ENCODE results near the gene PHLDA2. TPM values are rescaled to one million over a fixed set of nuclear protein-coding genes. Genes with fewer than 3 reads are reported as not detected.

The PHLDA2 gene
- total RNA-seq, 1 experiment from 2014 or later: 309 TPM

GRCh38 chr11:2932850-2933251, 3.6 kb upstream of the PHLDA2 start:
- BruUV-seq (replicated peaks): no TSS peak
- Histone ChIP-seq H3K9me3 (ENCODE audit: control insufficient read depth in 1 of 2, insufficient read depth in 1 of 2, low read depth in 1 of 2, low read length in 2 of 2) (peaks cover 0 to 4% of the 10 kb centered on the region in 2 experiments; a peak in 1 of 4 replicates), H3K9ac (ENCODE audit: low read length) (peak overlapping the region; percentile 53), H4K20me1 (ENCODE audit: insufficient read depth) (peaks cover 6% of the 10 kb centered on the region; the same call in 1 of the 2 replicates), H3K36me3 (ENCODE audit: control insufficient read depth in 1 of 2, insufficient read depth in 2 of 2, low read length in 2 of 2) (peaks cover 0 to 11% of the 10 kb centered on the region in 2 experiments; a peak in 1 of 4 replicates), H3K9me2 (ENCODE audit: insufficient read depth) (no peaks in the 10 kb centered on the region), H3K4me2 (ENCODE audit: low read length) (peak overlapping the region; percentile 81), H3K79me2 (ENCODE audit: insufficient read depth, low read length) (peaks cover 13% of the 10 kb centered on the region), H3K4me1 (ENCODE audit: control insufficient read depth in 1 of 2, insufficient read depth in 2 of 2, low read length in 2 of 2) (peaks cover 35 to 53% of the 10 kb centered on the region in 2 experiments), H2AFZ (ENCODE audit: low read depth, low read length, poor library complexity, severe bottlenecking) (no peak overlapping the region), H3K27ac (ENCODE audit: low read depth, low read length) (peak overlapping the region; percentile 60), H3K27me3 (ENCODE audit: insufficient read depth, low read length) (no peaks in the 10 kb centered on the region), H3K4me3 (replicated peaks in 1 of 2; ENCODE audit: low read depth in 1 of 2, low read length in 2 of 2) (peak overlapping the region; percentile 36 to 43)
- POLR2A ChIA-PET: interaction anchor here (1.1 to 1.3 kb wide), 3 partner anchors 40 to 59 kb away, joined by 3 to 5 read pairs (median 4); partner anchors contain the start of gene NAP1L4
- TF ChIP-seq EZH2 (IDR thresholded peaks at IDR 0.05): no peak
- no peak for TF ChIP-seq EGR1 (IDR thresholded peaks at IDR 0.05; ENCODE audit: low read depth)
- TF ChIP-seq ZNF274 (IDR thresholded peaks at IDR 0.05; ENCODE audit: low read depth, low read length): no peak
- CTCF ChIA-PET: interaction anchor here (0.5 to 3.4 kb wide), 7 partner anchors 9 to 409 kb away, joined by 3 to 11 read pairs (median 6); no protein-coding TSS in a partner anchor
- intact Hi-C loops (cut with micrococcal nuclease): loop anchor here (1.0 kb wide), 1 partner anchor 533 kb away; the partner anchor contains the start of gene TSSC4
- ATAC-seq (no peak), DNase-seq (ENCODE audit: low read depth, low spot score) (no peak)
- RAD21 ChIA-PET (ENCODE audit: low non-redundant PET in 1 of 2, low total read pairs in 2 of 2, uncharacterized antibody in 2 of 2, unreplicated experiment in 2 of 2): interaction anchor here in 1 of 2 experiments (1.2 to 1.4 kb wide), 2 partner anchors 40 to 41 kb away, joined by 3 to 6 read pairs; no protein-coding TSS in a partner anchor

- peaks cover 0 to 15% of the 10 kb centered on the region in 2 experiments; a peak in 2 of 4 replicates for H3K36me3 ChIP-seq (ENCODE audit: control insufficient read depth in 1 of 2, insufficient read depth in 2 of 2, low read length in 2 of 2)
- H3K27me3 ChIP-seq (ENCODE audit: insufficient read depth, low read length): no peaks in the 10 kb centered on the region
- peak overlapping the region; percentile 81 for H3K4me2 ChIP-seq (ENCODE audit: low read length)
- ATAC-seq: no peak
- intact Hi-C loops (cut with micrococcal nuclease): loop anchor here (2.0 kb wide), 2 partner anchors 39 to 239 kb away; no protein-coding TSS in a partner anchor
- H3K4me3 ChIP-seq (replicated peaks in 1 of 2; ENCODE audit: low read depth in 1 of 2, low read length in 2 of 2): peak overlapping the region; percentile 36 to 43; a peak in 3 of 4 replicates
- CTCF ChIA-PET: interaction anchor here (0.8 to 3.4 kb wide), 2 partner anchors 40 to 399 kb away, joined by 3 to 11 read pairs; no protein-coding TSS in a partner anchor
- RAD21 ChIA-PET (ENCODE audit: low non-redundant PET in 1 of 2, low total read pairs in 2 of 2, uncharacterized antibody in 2 of 2, unreplicated experiment in 2 of 2): no interaction called here
- H4K20me1 ChIP-seq (ENCODE audit: insufficient read depth): peaks cover 14% of the 10 kb centered on the region; the same call in 1 of the 2 replicates
- POLR2A ChIA-PET: interaction anchor here (3.7 kb wide), 1 partner anchor 20 kb away, joined by 44 read pairs; no protein-coding TSS in a partner anchor
- H3K9me2 ChIP-seq (ENCODE audit: insufficient read depth): no peaks in the 10 kb centered on the region
- no peaks in the 10 kb centered on the region for H3K9me3 ChIP-seq (ENCODE audit: control insufficient read depth in 1 of 2, insufficient read depth in 1 of 2, low read depth in 1 of 2, low read length in 2 of 2)
- H2AFZ ChIP-seq (ENCODE audit: low read depth, low read length, poor library complexity, severe bottlenecking): no peak overlapping the region
- peaks cover 43 to 61% of the 10 kb centered on the region in 2 experiments for H3K4me1 ChIP-seq (ENCODE audit: control insufficient read depth in 1 of 2, insufficient read depth in 2 of 2, low read length in 2 of 2)
- BruUV-seq (replicated peaks): no TSS peak
- peaks cover 21% of the 10 kb centered on the region for H3K79me2 ChIP-seq (ENCODE audit: insufficient read depth, low read length)
- no peak for DNase-seq (ENCODE audit: low read depth, low spot score)
- peak overlapping the region; percentile 53 for H3K9ac ChIP-seq (ENCODE audit: low read length)
- H3K27ac ChIP-seq (ENCODE audit: low read depth, low read length): peak overlapping the region; percentile 60
- TF ChIP-seq, protein P1, sequence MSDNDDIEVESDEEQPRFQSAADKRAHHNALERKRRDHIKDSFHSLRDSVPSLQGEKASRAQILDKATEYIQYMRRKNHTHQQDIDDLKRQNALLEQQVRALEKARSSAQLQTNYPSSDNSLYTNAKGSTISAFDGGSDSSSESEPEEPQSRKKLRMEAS (IDR thresholded peaks at IDR 0.05): no peak
- TF ChIP-seq REST (IDR thresholded peaks at IDR 0.05; ENCODE audit: low read depth) (no peak), ELF1 (IDR thresholded peaks at IDR 0.05; ENCODE audit: borderline replicate concordance, low read depth) (no peak), SIN3A (IDR thresholded peaks at IDR 0.05; ENCODE audit: low read depth) (no peak), ZBTB33 (IDR thresholded peaks at IDR 0.05; ENCODE audit: extremely low read depth, insufficient replicate concordance, low read length) (no peak), EZH2phosphoT487 (IDR thresholded peaks at IDR 0.05; ENCODE audit: borderline replicate concordance) (no peak), CEBPB (IDR thresholded peaks at IDR 0.05; ENCODE audit: low read depth) (no peak), ZFX (IDR thresholded peaks at IDR 0.05) (no peak)
Observed at GRCh38 chr11:2931771-2932738, 2.8 kb upstream of the PHLDA2 start.
